Measurements from ENCODE around the gene PNMT. TPM values are rescaled to one million over a fixed set of nuclear protein-coding genes. Genes with fewer than 3 reads are reported as not detected.

PNMT gene
- total RNA-seq, 3 donors from 2014 or later = 0.23 to 2.0 (median 1.5) TPM

GRCh38 chr17:39672522-39673334 is 4.5 kb downstream of the PNMT start:
- ATAC-seq = no peak
- no peaks in the 10 kb centered on the region for H3K36me3 ChIP-seq (ENCODE audit: low read depth)
- peaks cover 37% of the 10 kb centered on the region for H3K4me1 ChIP-seq (ENCODE audit: low read depth)
- intact Hi-C loops (cut with DNase I, micrococcal nuclease) = no loop called here
- TF ChIP-seq CTCF (IDR thresholded peaks at IDR 0.05) = no peak
- H3K4me3 ChIP-seq = no peak overlapping the region
- H3K9me3 ChIP-seq = no peaks in the 10 kb centered on the region
- peak; percentile 13 to 44 (median 31) for DNase-seq

DNA sequence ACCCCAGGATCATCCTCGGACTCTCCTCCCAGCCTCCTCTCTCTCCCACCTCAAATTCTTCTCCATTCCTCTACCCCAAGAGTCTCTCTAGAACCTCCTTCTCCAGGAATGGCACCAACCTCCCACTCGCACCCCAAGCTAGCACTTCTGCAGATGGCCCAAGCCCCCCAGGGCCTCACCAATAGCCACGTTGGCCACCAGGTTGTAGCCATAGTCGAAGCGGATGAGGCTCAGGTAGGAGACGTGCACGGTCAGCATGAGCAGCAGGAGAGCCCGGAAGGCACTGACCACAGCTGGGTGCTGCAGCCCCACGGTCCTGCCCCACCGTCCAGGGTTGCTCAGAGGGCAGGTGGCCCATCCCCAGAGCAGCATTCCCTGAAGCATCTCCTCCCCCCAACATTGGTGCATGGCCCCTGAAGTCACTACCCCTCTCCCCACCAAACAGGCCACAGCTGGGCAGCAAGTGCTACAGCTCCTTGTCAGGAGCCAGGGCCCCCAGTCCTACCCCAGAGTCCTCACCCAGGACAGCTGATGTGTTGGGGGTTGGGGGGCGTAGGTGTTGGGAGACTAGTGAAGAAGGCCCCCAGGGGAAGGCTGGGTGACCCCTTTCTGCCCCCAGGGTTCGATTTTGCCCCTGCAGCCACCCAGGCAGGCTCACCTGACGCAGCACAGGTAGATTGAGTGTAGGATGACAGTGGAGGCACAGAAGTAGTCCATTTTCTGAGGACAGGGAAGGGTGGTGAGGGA is 5.3 kb downstream of the PNMT start:
- intact Hi-C loops (cut with DNase I, micrococcal nuclease) = no loop called here
- no peak for TF ChIP-seq CTCF (IDR thresholded peaks at IDR 0.05)
- no peak for ATAC-seq

DNA sequence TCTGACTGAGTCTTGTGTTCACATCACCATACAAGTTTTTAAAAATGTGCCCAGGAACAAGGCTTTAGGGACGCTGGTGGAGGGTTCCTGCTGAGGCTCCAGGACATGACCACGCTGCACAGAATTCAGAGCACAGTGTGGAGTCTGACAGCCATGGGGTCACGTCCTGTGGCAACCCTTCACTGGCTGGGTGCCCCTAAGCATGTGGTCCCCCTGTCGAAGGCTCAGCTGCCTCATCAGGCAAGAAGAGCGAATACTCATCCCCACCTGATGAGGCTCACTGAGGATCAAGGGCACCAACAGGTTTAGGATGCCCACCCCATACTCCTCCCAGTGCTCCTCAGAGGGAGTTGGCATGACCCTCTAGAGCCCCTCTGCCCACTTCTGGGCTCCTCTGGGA is 5.9 kb downstream of the PNMT start:
- peak in 1 of 3 donors; percentile 30 for DNase-seq
- Histone ChIP-seq H3K36me3 (ENCODE audit: low read depth) (no peaks in the 10 kb centered on the region), H3K4me1 (ENCODE audit: low read depth) (peaks cover 39% of the 10 kb centered on the region), H3K4me3 (no peak overlapping the region), H3K9me3 (no peaks in the 10 kb centered on the region)
- no peak for ATAC-seq
- no peak for TF ChIP-seq CTCF (IDR thresholded peaks at IDR 0.05)
- intact Hi-C loops (cut with DNase I, micrococcal nuclease) = no loop called here

More for the DNA sequence above, 5.3 kb downstream of the PNMT start:
- peak in 1 of 3 donors; percentile 27 for DNase-seq
- H3K4me1 ChIP-seq (ENCODE audit: low read depth) = peaks cover 35% of the 10 kb centered on the region
- H3K36me3 ChIP-seq (ENCODE audit: low read depth) = no peaks in the 10 kb centered on the region
- no peaks in the 10 kb centered on the region for H3K9me3 ChIP-seq
- H3K4me3 ChIP-seq = no peak overlapping the region

GRCh38 chr17:39674702-39675389 is 6.6 kb downstream of the PNMT start:
- no peak overlapping the region for H3K4me3 ChIP-seq
- intact Hi-C loops (cut with DNase I, micrococcal nuclease) = no loop called here
- H3K4me1 ChIP-seq (ENCODE audit: low read depth) = peaks cover 45% of the 10 kb centered on the region
- no peaks in the 10 kb centered on the region for H3K9me3 ChIP-seq
- no peaks in the 10 kb centered on the region for H3K36me3 ChIP-seq (ENCODE audit: low read depth)
- no peak for TF ChIP-seq CTCF (IDR thresholded peaks at IDR 0.05)
- ATAC-seq = peak; percentile 63
- peak; percentile 71 to 84 (median 75) for DNase-seq

GRCh38 chr17:39675390-39676082 is 7.3 kb downstream of the PNMT start:
- H3K4me3 ChIP-seq = no peak overlapping the region
- peaks cover 50% of the 10 kb centered on the region for H3K4me1 ChIP-seq (ENCODE audit: low read depth)
- intact Hi-C loops (cut with DNase I, micrococcal nuclease) = no loop called here
- no peak for ATAC-seq
- no peaks in the 10 kb centered on the region for H3K9me3 ChIP-seq
- H3K36me3 ChIP-seq (ENCODE audit: low read depth) = no peaks in the 10 kb centered on the region
- no peak for DNase-seq
- TF ChIP-seq CTCF (IDR thresholded peaks at IDR 0.05) = no peak
